Measurements from ENCODE around the gene HHIPL1.

Gene HHIPL1

DNA sequence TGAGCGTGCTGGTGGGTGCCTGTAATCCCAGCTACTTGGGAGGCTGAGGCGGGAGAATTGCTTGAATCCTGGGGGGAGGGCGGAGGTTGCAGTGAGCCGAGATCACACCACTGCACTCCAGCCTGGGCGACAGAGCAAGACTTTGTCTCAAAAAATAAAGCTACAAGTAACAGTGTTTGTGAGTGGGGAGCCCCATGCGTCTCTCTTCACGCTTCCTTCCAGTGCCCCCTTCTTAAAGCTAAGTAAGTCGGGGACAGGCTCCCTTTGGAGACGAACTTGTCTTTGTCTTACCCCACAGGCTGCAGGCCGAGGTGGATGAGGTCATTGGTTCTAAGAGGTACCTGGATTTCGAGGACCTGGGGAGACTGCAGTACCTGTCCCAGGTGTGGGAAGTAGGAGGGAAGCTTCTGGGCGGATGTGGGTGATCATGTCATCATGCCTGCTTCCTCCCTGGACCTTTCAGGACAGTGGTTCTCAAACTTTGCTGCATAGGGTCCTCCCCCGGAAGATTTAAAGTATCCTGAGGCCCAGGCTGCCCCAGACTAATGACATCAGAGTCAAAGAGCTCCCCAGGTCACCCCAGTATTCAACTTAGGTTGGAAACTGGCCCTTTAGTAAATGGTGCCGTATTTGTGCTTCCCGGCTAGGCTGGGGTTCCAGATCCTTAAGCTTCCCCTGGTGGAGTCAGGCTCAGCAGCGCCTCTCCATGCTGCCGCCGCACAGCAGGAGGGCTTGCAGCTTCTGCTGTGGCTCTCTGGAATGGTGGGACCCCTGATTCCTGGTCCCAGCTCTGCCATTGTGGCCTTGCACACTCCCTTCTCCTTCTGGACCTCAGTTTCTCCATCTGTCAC lies 76.2 kb downstream of the HHIPL1 start:
- Histone ChIP-seq H3F3A (ENCODE audit: control insufficient read depth, insufficient read depth) (no peaks in the 10 kb centered on the region), H3K36me3 (ENCODE audit: control insufficient read depth, low read length) (no peaks in the 10 kb centered on the region), H3K27ac (ENCODE audit: low read depth, low read length) (no peak overlapping the region), H3K4me2 (ENCODE audit: low read length) (no peak overlapping the region), H4K20me1 (ENCODE audit: control insufficient read depth, insufficient read depth, low read depth, low read length) (no peaks in the 10 kb centered on the region), H3K9me3 (ENCODE audit: control insufficient read depth, insufficient read depth, low read length) (no peaks in the 10 kb centered on the region), H3K79me2 (ENCODE audit: control insufficient read depth, low read length) (no peaks in the 10 kb centered on the region), H3K4me3 (ENCODE audit: low read length) (no peak overlapping the region), H3K9me2 (replicated peaks; ENCODE audit: control insufficient read depth, low read length) (no peaks in the 10 kb centered on the region), H3K4me1 (ENCODE audit: control insufficient read depth, low read length) (no peaks in the 10 kb centered on the region), H3K27me3 (ENCODE audit: control insufficient read depth, low read length) (peaks cover 5% of the 10 kb centered on the region; the same call in 1 of the 2 replicates)
- TF ChIP-seq, protein P1, sequence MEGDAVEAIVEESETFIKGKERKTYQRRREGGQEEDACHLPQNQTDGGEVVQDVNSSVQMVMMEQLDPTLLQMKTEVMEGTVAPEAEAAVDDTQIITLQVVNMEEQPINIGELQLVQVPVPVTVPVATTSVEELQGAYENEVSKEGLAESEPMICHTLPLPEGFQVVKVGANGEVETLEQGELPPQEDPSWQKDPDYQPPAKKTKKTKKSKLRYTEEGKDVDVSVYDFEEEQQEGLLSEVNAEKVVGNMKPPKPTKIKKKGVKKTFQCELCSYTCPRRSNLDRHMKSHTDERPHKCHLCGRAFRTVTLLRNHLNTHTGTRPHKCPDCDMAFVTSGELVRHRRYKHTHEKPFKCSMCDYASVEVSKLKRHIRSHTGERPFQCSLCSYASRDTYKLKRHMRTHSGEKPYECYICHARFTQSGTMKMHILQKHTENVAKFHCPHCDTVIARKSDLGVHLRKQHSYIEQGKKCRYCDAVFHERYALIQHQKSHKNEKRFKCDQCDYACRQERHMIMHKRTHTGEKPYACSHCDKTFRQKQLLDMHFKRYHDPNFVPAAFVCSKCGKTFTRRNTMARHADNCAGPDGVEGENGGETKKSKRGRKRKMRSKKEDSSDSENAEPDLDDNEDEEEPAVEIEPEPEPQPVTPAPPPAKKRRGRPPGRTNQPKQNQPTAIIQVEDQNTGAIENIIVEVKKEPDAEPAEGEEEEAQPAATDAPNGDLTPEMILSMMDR (IDR thresholded peaks at IDR 0.05; ENCODE audit: low read depth, low read length, poor library complexity, severe bottlenecking), result no peak
- no peak for TF ChIP-seq EZH2phosphoT487 (IDR thresholded peaks at IDR 0.05; ENCODE audit: borderline replicate concordance, low read length)

DNA sequence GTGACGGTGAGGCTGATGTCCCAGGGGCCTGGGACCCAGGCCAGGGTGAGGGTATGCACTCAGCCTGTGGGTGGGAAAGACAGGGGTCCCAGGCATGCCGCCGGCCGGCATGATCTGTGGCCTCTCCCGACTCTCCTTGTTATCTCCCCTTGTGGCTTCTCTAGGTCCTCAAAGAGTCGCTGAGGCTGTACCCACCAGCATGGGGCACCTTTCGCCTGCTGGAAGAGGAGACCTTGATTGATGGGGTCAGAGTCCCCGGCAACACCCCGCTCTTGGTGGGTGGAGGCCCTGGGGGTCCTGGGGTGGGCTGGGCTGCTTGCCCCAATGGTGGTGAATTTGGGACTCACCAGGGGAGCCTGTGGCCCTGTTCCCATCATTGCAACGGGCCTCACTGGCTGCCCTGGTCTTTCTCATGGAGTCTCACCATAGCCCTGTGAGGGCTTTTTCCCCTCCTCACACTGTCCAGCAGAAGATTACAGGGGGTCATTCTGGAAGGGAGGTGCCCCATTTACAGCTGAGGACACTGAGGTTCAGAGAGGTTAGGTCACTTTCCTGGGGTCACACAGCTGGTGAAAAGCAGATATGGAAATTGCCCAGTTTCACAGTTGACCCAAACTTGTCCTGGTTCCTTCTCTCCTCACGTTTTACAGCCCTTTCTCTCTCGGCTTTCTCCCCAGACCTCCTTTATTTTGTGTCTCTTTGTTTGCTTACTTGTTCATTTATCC lies 77.0 kb downstream of the HHIPL1 start:
- Histone ChIP-seq H3K9me2 (replicated peaks; ENCODE audit: control insufficient read depth, low read length) (no peaks in the 10 kb centered on the region), H3K4me3 (ENCODE audit: low read length) (no peak overlapping the region)
- TF ChIP-seq, protein P1 (IDR thresholded peaks at IDR 0.05; ENCODE audit: low read depth, low read length, poor library complexity, severe bottlenecking), result no peak
- TF ChIP-seq EZH2phosphoT487 (IDR thresholded peaks at IDR 0.05; ENCODE audit: borderline replicate concordance, low read length), result no peak

DNA sequence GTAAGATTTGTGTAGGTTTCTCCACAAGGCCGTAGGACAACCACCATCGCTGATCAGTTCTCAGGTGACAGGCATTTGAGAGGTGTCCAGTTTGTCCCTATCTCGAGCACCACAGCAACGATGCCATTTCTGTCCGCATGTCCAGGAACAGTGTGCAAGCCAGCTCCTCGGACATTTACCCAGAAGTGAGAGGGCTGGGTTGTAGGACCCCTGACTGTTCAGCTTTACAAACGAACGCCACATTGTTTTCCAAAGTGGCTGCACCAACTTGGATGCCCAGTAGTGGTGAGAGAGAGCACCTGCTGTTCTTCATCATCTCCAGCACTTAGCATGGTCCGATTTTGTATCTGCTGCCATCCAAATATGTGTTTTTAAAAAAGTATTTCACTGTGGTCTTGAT lies 77.8 kb downstream of the HHIPL1 start:
- Histone ChIP-seq H3K4me1 (ENCODE audit: control insufficient read depth, low read length) (no peaks in the 10 kb centered on the region), H3K79me2 (ENCODE audit: control insufficient read depth, low read length) (no peaks in the 10 kb centered on the region), H3K27ac (ENCODE audit: low read depth, low read length) (no peak overlapping the region), H3K9me2 (replicated peaks; ENCODE audit: control insufficient read depth, low read length) (no peaks in the 10 kb centered on the region), H3K9me3 (ENCODE audit: control insufficient read depth, insufficient read depth, low read length) (no peaks in the 10 kb centered on the region), H3K4me3 (ENCODE audit: low read length) (no peak overlapping the region), H3K36me3 (ENCODE audit: control insufficient read depth, low read length) (no peaks in the 10 kb centered on the region), H3K4me2 (ENCODE audit: low read length) (no peak overlapping the region), H4K20me1 (ENCODE audit: control insufficient read depth, insufficient read depth, low read depth, low read length) (no peaks in the 10 kb centered on the region), H3F3A (ENCODE audit: control insufficient read depth, insufficient read depth) (no peaks in the 10 kb centered on the region), H3K27me3 (ENCODE audit: control insufficient read depth, low read length) (peaks cover 5% of the 10 kb centered on the region; the same call in 1 of the 2 replicates)
- TF ChIP-seq EZH2phosphoT487 (IDR thresholded peaks at IDR 0.05; ENCODE audit: borderline replicate concordance, low read length), result no peak
- TF ChIP-seq, protein P1 (IDR thresholded peaks at IDR 0.05; ENCODE audit: low read depth, low read length, poor library complexity, severe bottlenecking), result no peak

More for the DNA sequence above, 77.0 kb downstream of the HHIPL1 start:
- Histone ChIP-seq H3K4me1 (ENCODE audit: control insufficient read depth, low read length) (no peaks in the 10 kb centered on the region), H3K27me3 (ENCODE audit: control insufficient read depth, low read length) (peaks cover 5% of the 10 kb centered on the region; the same call in 1 of the 2 replicates), H3F3A (ENCODE audit: control insufficient read depth, insufficient read depth) (no peaks in the 10 kb centered on the region), H3K4me2 (ENCODE audit: low read length) (no peak overlapping the region), H3K79me2 (ENCODE audit: control insufficient read depth, low read length) (no peaks in the 10 kb centered on the region), H4K20me1 (ENCODE audit: control insufficient read depth, insufficient read depth, low read depth, low read length) (no peaks in the 10 kb centered on the region), H3K36me3 (ENCODE audit: control insufficient read depth, low read length) (no peaks in the 10 kb centered on the region), H3K27ac (ENCODE audit: low read depth, low read length) (no peak overlapping the region), H3K9me3 (ENCODE audit: control insufficient read depth, insufficient read depth, low read length) (no peaks in the 10 kb centered on the region)

All from DOHH2 (cell line).